ENCODE data around the gene NEB.

Gene NEB

GRCh38 chr2:151669585-151670081, 64.6 kb downstream of the NEB start:
- Histone ChIP-seq H3K27ac (ENCODE audit: low read depth, low read length) (no peak overlapping the region), H3K4me3 (ENCODE audit: low read depth, low read length) (no peak overlapping the region), H3K27me3 (ENCODE audit: control insufficient read depth, insufficient read depth, low read length) (no peaks in the 10 kb centered on the region), H3K4me1 (ENCODE audit: control insufficient read depth, insufficient read depth, low read length) (peaks cover 21% of the 10 kb centered on the region), H3K9me3 (ENCODE audit: control insufficient read depth, insufficient read depth, low read depth, low read length) (no peaks in the 10 kb centered on the region), H3K9ac (ENCODE audit: low read length) (no peak overlapping the region), H3K36me3 (ENCODE audit: control insufficient read depth, insufficient read depth, low read length) (no peaks in the 10 kb centered on the region)

DNA sequence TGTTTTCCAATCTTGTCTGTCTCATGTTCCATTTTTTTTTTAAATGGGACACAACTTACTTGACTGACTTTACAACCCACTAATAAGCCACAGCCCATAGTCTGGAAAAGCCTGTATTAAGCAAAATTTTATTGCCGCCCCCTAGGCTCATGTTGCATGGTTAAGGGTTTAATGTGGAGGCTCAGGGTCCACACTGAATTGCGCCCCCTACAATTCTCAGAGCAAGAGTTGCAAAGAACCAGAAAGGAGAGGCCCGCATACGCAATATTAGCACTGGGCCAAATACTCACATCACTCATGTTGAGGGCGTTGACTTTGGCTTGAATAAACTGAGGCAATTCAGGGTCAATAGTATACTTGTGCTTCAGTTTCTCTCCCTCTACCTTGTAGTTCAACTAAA, 65.5 kb downstream of the NEB start:
- no peaks in the 10 kb centered on the region for H3K27me3 ChIP-seq (ENCODE audit: control insufficient read depth, insufficient read depth, low read length)
- H3K9me3 ChIP-seq (ENCODE audit: control insufficient read depth, insufficient read depth, low read depth, low read length) = no peaks in the 10 kb centered on the region
- H3K27ac ChIP-seq (ENCODE audit: low read depth, low read length) = no peak overlapping the region
- H3K36me3 ChIP-seq (ENCODE audit: control insufficient read depth, insufficient read depth, low read length) = no peaks in the 10 kb centered on the region
- peaks cover 21% of the 10 kb centered on the region for H3K4me1 ChIP-seq (ENCODE audit: control insufficient read depth, insufficient read depth, low read length)
- H3K9ac ChIP-seq (ENCODE audit: low read length) = no peak overlapping the region
- H3K4me3 ChIP-seq (ENCODE audit: low read depth, low read length) = no peak overlapping the region

DNA sequence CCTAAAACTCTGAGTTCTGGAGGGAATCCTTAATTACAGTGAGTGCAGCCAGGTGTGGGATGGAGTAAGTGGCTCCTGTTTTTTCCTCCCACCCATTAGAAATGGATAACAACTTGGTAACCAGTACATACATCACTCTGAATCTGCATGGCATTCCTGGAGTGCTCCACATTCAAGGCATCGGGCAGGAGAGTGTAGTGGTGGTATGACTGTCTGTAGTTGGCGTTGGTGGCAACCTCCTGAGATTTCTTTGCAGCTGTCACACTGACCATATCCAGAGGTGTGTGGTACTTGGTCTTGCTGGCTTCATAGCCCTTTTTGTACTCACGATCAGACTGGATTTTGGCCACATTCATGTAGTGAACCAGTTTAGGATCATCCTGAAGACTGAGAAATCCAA, 68.3 kb downstream of the NEB start:
- H3K4me1 ChIP-seq (ENCODE audit: control insufficient read depth, insufficient read depth, low read length) = peaks cover 20% of the 10 kb centered on the region
- H3K27ac ChIP-seq (ENCODE audit: low read depth, low read length) = no peak overlapping the region
- no peaks in the 10 kb centered on the region for H3K27me3 ChIP-seq (ENCODE audit: control insufficient read depth, insufficient read depth, low read length)
- H3K36me3 ChIP-seq (ENCODE audit: control insufficient read depth, insufficient read depth, low read length) = no peaks in the 10 kb centered on the region
- H3K4me3 ChIP-seq (ENCODE audit: low read depth, low read length) = no peak overlapping the region
- H3K9ac ChIP-seq (ENCODE audit: low read length) = no peak overlapping the region
- H3K9me3 ChIP-seq (ENCODE audit: control insufficient read depth, insufficient read depth, low read depth, low read length) = no peaks in the 10 kb centered on the region

DNA sequence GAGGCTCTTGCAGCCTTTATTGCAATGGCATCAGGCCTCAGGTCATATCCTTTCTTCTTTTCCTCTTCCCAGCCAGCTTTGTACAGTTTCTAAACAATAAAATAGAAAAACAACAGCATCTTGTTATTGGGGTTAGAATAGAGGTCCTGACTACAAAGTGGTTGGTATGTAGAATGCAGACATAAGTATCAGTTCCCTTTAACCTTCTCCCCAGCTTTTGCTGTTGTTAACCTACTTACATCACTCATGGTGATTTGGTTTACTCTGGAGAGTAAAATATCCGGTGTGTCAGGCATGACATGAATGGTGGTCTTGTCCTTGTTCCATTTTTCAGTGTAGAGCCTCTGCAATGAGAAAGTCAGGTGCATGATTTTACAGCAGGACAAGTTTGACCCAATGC, 69.8 kb downstream of the NEB start:
- Histone ChIP-seq H3K4me1 (ENCODE audit: control insufficient read depth, insufficient read depth, low read length) (peaks cover 7% of the 10 kb centered on the region), H3K27ac (ENCODE audit: low read depth, low read length) (no peak overlapping the region), H3K36me3 (ENCODE audit: control insufficient read depth, insufficient read depth, low read length) (no peaks in the 10 kb centered on the region), H3K27me3 (ENCODE audit: control insufficient read depth, insufficient read depth, low read length) (no peaks in the 10 kb centered on the region), H3K4me3 (ENCODE audit: low read depth, low read length) (no peak overlapping the region), H3K9me3 (ENCODE audit: control insufficient read depth, insufficient read depth, low read depth, low read length) (no peaks in the 10 kb centered on the region), H3K9ac (ENCODE audit: low read length) (no peak overlapping the region)

DNA sequence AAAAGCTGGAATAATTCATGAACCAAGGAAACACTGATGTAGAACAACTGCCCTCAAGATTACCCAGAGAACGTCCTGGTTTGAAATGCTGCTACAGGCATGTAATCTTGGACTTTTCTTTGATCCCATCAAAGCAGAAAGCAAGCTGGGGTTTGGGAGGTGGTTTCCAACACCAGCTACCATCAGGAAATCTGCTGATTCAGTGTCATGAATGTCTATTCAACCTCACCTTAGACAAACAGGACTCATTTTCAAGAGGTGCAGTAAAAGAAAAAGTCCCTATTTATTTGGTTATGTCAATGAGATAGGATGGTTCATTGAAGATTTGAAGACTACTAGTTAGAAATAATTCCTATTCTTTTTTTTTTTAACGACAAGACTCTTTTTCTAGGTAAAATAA, 72.7 kb downstream of the NEB start:
- Histone ChIP-seq H3K27me3 (ENCODE audit: control insufficient read depth, insufficient read depth, low read length) (no peaks in the 10 kb centered on the region), H3K9ac (ENCODE audit: low read length) (no peak overlapping the region), H3K27ac (ENCODE audit: low read depth, low read length) (no peak overlapping the region), H3K4me3 (ENCODE audit: low read depth, low read length) (no peak overlapping the region), H3K36me3 (ENCODE audit: control insufficient read depth, insufficient read depth, low read length) (no peaks in the 10 kb centered on the region), H3K4me1 (ENCODE audit: control insufficient read depth, insufficient read depth, low read length) (no peaks in the 10 kb centered on the region), H3K9me3 (ENCODE audit: control insufficient read depth, insufficient read depth, low read depth, low read length) (no peaks in the 10 kb centered on the region)

GRCh38 chr2:151658081-151658480, 76.2 kb downstream of the NEB start:
- no peaks in the 10 kb centered on the region for H3K36me3 ChIP-seq (ENCODE audit: control insufficient read depth, insufficient read depth, low read length)
- H3K4me3 ChIP-seq (ENCODE audit: low read depth, low read length) = no peak overlapping the region
- no peak overlapping the region for H3K27ac ChIP-seq (ENCODE audit: low read depth, low read length)
- no peaks in the 10 kb centered on the region for H3K9me3 ChIP-seq (ENCODE audit: control insufficient read depth, insufficient read depth, low read depth, low read length)
- H3K4me1 ChIP-seq (ENCODE audit: control insufficient read depth, insufficient read depth, low read length) = no peaks in the 10 kb centered on the region
- H3K9ac ChIP-seq (ENCODE audit: low read length) = no peak overlapping the region
- no peaks in the 10 kb centered on the region for H3K27me3 ChIP-seq (ENCODE audit: control insufficient read depth, insufficient read depth, low read length)

- no peaks in the 10 kb centered on the region for H3K4me1 ChIP-seq (ENCODE audit: control insufficient read depth, insufficient read depth, low read length)
- no peaks in the 10 kb centered on the region for H3K27me3 ChIP-seq (ENCODE audit: control insufficient read depth, insufficient read depth, low read length)
- H3K9ac ChIP-seq (ENCODE audit: low read length) = no peak overlapping the region
- no peaks in the 10 kb centered on the region for H3K9me3 ChIP-seq (ENCODE audit: control insufficient read depth, insufficient read depth, low read depth, low read length)
- no peak overlapping the region for H3K27ac ChIP-seq (ENCODE audit: low read depth, low read length)
- no peaks in the 10 kb centered on the region for H3K36me3 ChIP-seq (ENCODE audit: control insufficient read depth, insufficient read depth, low read length)
- H3K4me3 ChIP-seq (ENCODE audit: low read depth, low read length) = no peak overlapping the region
Observed at GRCh38 chr2:151657667-151658076, 76.6 kb downstream of the NEB start.

- H3K27me3 ChIP-seq (ENCODE audit: control insufficient read depth, insufficient read depth, low read length) = no peaks in the 10 kb centered on the region
- H3K4me3 ChIP-seq (ENCODE audit: low read depth, low read length) = no peak overlapping the region
- H3K36me3 ChIP-seq (ENCODE audit: control insufficient read depth, insufficient read depth, low read length) = no peaks in the 10 kb centered on the region
- H3K9me3 ChIP-seq (ENCODE audit: control insufficient read depth, insufficient read depth, low read depth, low read length) = no peaks in the 10 kb centered on the region
- H3K27ac ChIP-seq (ENCODE audit: low read depth, low read length) = no peak overlapping the region
- no peak overlapping the region for H3K9ac ChIP-seq (ENCODE audit: low read length)
- H3K4me1 ChIP-seq (ENCODE audit: control insufficient read depth, insufficient read depth, low read length) = no peaks in the 10 kb centered on the region
Observed at GRCh38 chr2:151655663-151656398, 78.4 kb downstream of the NEB start.

GRCh38 chr2:151654891-151655290, 79.4 kb downstream of the NEB start:
- H3K9ac ChIP-seq (ENCODE audit: low read length) = no peak overlapping the region
- no peak overlapping the region for H3K27ac ChIP-seq (ENCODE audit: low read depth, low read length)
- H3K4me3 ChIP-seq (ENCODE audit: low read depth, low read length) = no peak overlapping the region
- H3K27me3 ChIP-seq (ENCODE audit: control insufficient read depth, insufficient read depth, low read length) = no peaks in the 10 kb centered on the region
- H3K4me1 ChIP-seq (ENCODE audit: control insufficient read depth, insufficient read depth, low read length) = no peaks in the 10 kb centered on the region
- H3K9me3 ChIP-seq (ENCODE audit: control insufficient read depth, insufficient read depth, low read depth, low read length) = no peaks in the 10 kb centered on the region
- H3K36me3 ChIP-seq (ENCODE audit: control insufficient read depth, insufficient read depth, low read length) = no peaks in the 10 kb centered on the region

GRCh38 chr2:151654085-151654484, 80.2 kb downstream of the NEB start:
- Histone ChIP-seq H3K9me3 (ENCODE audit: control insufficient read depth, insufficient read depth, low read depth, low read length) (no peaks in the 10 kb centered on the region), H3K27ac (ENCODE audit: low read depth, low read length) (no peak overlapping the region), H3K4me3 (ENCODE audit: low read depth, low read length) (no peak overlapping the region), H3K9ac (ENCODE audit: low read length) (no peak overlapping the region), H3K27me3 (ENCODE audit: control insufficient read depth, insufficient read depth, low read length) (no peaks in the 10 kb centered on the region), H3K4me1 (ENCODE audit: control insufficient read depth, insufficient read depth, low read length) (no peaks in the 10 kb centered on the region), H3K36me3 (ENCODE audit: control insufficient read depth, insufficient read depth, low read length) (no peaks in the 10 kb centered on the region)

- Histone ChIP-seq H3K4me1 (ENCODE audit: control insufficient read depth, insufficient read depth, low read length) (no peaks in the 10 kb centered on the region), H3K27ac (ENCODE audit: low read depth, low read length) (no peak overlapping the region), H3K4me3 (ENCODE audit: low read depth, low read length) (no peak overlapping the region), H3K27me3 (ENCODE audit: control insufficient read depth, insufficient read depth, low read length) (no peaks in the 10 kb centered on the region), H3K9ac (ENCODE audit: low read length) (no peak overlapping the region), H3K36me3 (ENCODE audit: control insufficient read depth, insufficient read depth, low read length) (no peaks in the 10 kb centered on the region), H3K9me3 (ENCODE audit: control insufficient read depth, insufficient read depth, low read depth, low read length) (0 out of 2 replicates have a peak, but pooled peaks cover 3% of the 10 kb centered on the region)
Observed at GRCh38 chr2:151651274-151651673, 83.0 kb downstream of the NEB start.
